Psoas muscle (tissue), 8 donors: ENCODE results near the gene SLC38A9. TPM values are rescaled to one million over a fixed set of nuclear protein-coding genes. Genes with fewer than 3 reads are reported as not detected.
"Not testable (repeated sequence)": the region's sequence is repeated elsewhere in the genome, so short reads cannot be mapped to it uniquely, and the experiment has no call there.

Experiments used
- ATAC-seq, 4 donors: fragments of 200-7000 bp; cut with Tn5 transposase; one replicate each; pipeline ENCODE4 v1.9.1; 2020; ENCODE audit warnings: moderate library complexity in 3 of 4, mild to moderate bottlenecking in 2 of 4
- DNase-seq, 2 donors: peaks; one replicate each; pipeline ENCODE4 v3.0.0-alpha.2; 2020
- H3K27ac ChIP-seq: fragments of 200-600 bp; one replicate; pipeline ENCODE4 v1.8.0; 2022
- H3K27me3 ChIP-seq, 3 donors: fragments of 200-600 bp in 1 of 3; one replicate each; pipeline versions ENCODE4 v1.6.1 to v1.8.0; 2013 to 2022; ENCODE audit warnings: low read length in 2 of 3, mild to moderate bottlenecking in 2 of 3, moderate library complexity in 1 of 3; ENCODE audit not compliant: insufficient read depth in 3 of 3
- H3K36me3 ChIP-seq, 2 donors: fragments of 200-600 bp in 1 of 2; one replicate each; pipeline versions ENCODE4 v1.6.1 to v1.8.0; 2013 to 2022; ENCODE audit warnings: low read depth in 1 of 2, mild to moderate bottlenecking in 1 of 2, moderate library complexity in 1 of 2; ENCODE audit not compliant: insufficient read depth in 1 of 2
- H3K4me1 ChIP-seq: fragments of 200-600 bp; one replicate; pipeline ENCODE4 v1.8.0; 2022
- H3K4me3 ChIP-seq: fragments of 200-600 bp; one replicate; pipeline ENCODE4 v1.8.0; 2022; ENCODE audit warnings: mild to moderate bottlenecking
- H3K9me3 ChIP-seq: fragments of 200-600 bp; one replicate; pipeline ENCODE4 v1.8.0; 2022
- CTCF ChIP-seq: fragments of 200-600 bp; IDR thresholded peaks from one replicate; pipeline ENCODE4 v1.8.0; 2022; ENCODE audit warnings: antibody characterized with exemption
- WGBS, 3 donors: extraction: QIAGEN DNeasy Blood & Tissue Kit; methylation state at CpG; one replicate each; pipeline versions ENCODE4 v1.1.6 to v1.1.7; 2013; 5-methylcytosine and 5-hydroxymethylcytosine counted together
- intact Hi-C, 2 donors: fragments of 100-400 bp; cut with DNase I; formaldehyde crosslinking; loops; one replicate each; pipeline versions ENCODE4 v1.11.0 to v1.14.2; 2022
- polyA plus RNA-seq, 3 donors: library from polyadenylated mRNA; stranded (reverse); fragments of 200-250 nt; gene quantifications; one replicate each; pipeline ENCODE4 v1.2.3, GENCODE V29; 2013
- total RNA-seq, 4 donors: library from RNA; stranded (reverse); fragmentation: NEBNext Ultra II Directional in 2 of 4; extraction: Animal tissue kit (Norgen Biotek cat#: 25700) in 2 of 4; gene quantifications; one replicate each; pipeline versions ENCODE4 v1.2.1 to v1.2.4, GENCODE V29; 2021 to 2023
- donor health status: healthy with polysubstance abuse.
- donor health status: DM: no; HTN: no; CAD: no; lungs with moderate emphysema.
- donor health status: Bipolar disorder and iron deficiency.
- donor health status: healthy.
- donor health status: DM: yes; HTN: yes; CAD: no.
- donor health status: DM: no; HTN: no; CAD: no.
- donor health status: DM: no; HTN: no; CAD: no.
- donor health status: DM: yes; HTN: yes; CAD: no.

Gene SLC38A9
- total and polyA plus RNA-seq, 7 donors, result 4.3 to 7.2 (median 6.8) TPM

- WGBS, 3 donors, result 66 to 84% (median 83%) methylated on average over 3 of the region's 3 CpGs
- no peak for ATAC-seq
- Histone ChIP-seq H3K27me3 (no peaks in the 10 kb centered on the region), H3K4me3 (no peak overlapping the region), H3K4me1 (no peaks in the 10 kb centered on the region), H3K36me3 (no peaks in the 10 kb centered on the region), H3K9me3 (no peaks in the 10 kb centered on the region), H3K27ac (no peak overlapping the region)
- intact Hi-C loops, result no loop called here
- no peak for DNase-seq
- no peak for TF ChIP-seq CTCF
These were observed 8.1 kb upstream of the SLC38A9 start for GRCh38 chr5:55720188-55720703.

GRCh38 chr5:55719026-55719425, 6.9 kb upstream of the SLC38A9 start:
- H3K27me3 ChIP-seq, H3K4me3 ChIP-seq, ATAC-seq, H3K4me1 ChIP-seq, H3K36me3 ChIP-seq, H3K9me3 ChIP-seq, DNase-seq, H3K27ac ChIP-seq: not testable (repeated sequence)
- intact Hi-C loops, result loop anchor here in 1 of 2 donors (10.0 kb wide), 1 partner anchor 486 kb away; no protein-coding TSS in a partner anchor
- WGBS, 3 donors, result 93 to 99% (median 94%) methylated on average over 2 of the region's 2 CpGs

GRCh38 chr5:55715519-55716078, 3.5 kb upstream of the SLC38A9 start:
- no peaks in the 10 kb centered on the region for H3K9me3 ChIP-seq
- intact Hi-C loops, result loop anchor here in 1 of 2 donors (10.0 kb wide), 1 partner anchor 489 kb away; no protein-coding TSS in a partner anchor
- no peak for TF ChIP-seq CTCF
- ATAC-seq, result no peak
- no peaks in the 10 kb centered on the region for H3K27me3 ChIP-seq
- 88 to 94% (median 93%) methylated on average over 6 of the region's 6 CpGs for WGBS, 3 donors
- no peak for DNase-seq
- H3K4me3 ChIP-seq, result no peak overlapping the region
- H3K4me1 ChIP-seq, result peaks cover 6% of the 10 kb centered on the region
- no peaks in the 10 kb centered on the region for H3K36me3 ChIP-seq
- no peak overlapping the region for H3K27ac ChIP-seq

GRCh38 chr5:55714749-55715148, 2.6 kb upstream of the SLC38A9 start:
- Histone ChIP-seq H3K4me1 (peaks cover 6% of the 10 kb centered on the region), H3K36me3 (no peaks in the 10 kb centered on the region), H3K4me3 (no peak overlapping the region), H3K27me3 (no peaks in the 10 kb centered on the region), H3K27ac (no peak overlapping the region), H3K9me3 (no peaks in the 10 kb centered on the region)
- DNase-seq, result no peak
- TF ChIP-seq CTCF, result no peak
- intact Hi-C loops, result loop anchor here in 1 of 2 donors (10.0 kb wide), 1 partner anchor 490 kb away; no protein-coding TSS in a partner anchor
- 72 to 80% (median 73%) methylated on average over 6 of the region's 6 CpGs for WGBS, 3 donors
- no peak for ATAC-seq

- H3K27ac ChIP-seq, result no peak overlapping the region
- no peak for DNase-seq
- H3K4me3 ChIP-seq, result no peak overlapping the region
- peaks cover 6% of the 10 kb centered on the region for H3K4me1 ChIP-seq
- 48 to 64% (median 57%) methylated on average over 1 of the region's 1 CpG for WGBS, 3 donors
- H3K27me3 ChIP-seq, result no peaks in the 10 kb centered on the region
- peaks cover 0 to 4% of the 10 kb centered on the region in 2 donors for H3K36me3 ChIP-seq
- intact Hi-C loops, result loop anchor here in 1 of 2 donors (10.0 kb wide), 1 partner anchor 490 kb away; no protein-coding TSS in a partner anchor
- no peak for ATAC-seq
- TF ChIP-seq CTCF, result no peak
- no peaks in the 10 kb centered on the region for H3K9me3 ChIP-seq
These were observed 2.2 kb upstream of the SLC38A9 start for GRCh38 chr5:55714339-55714738.
